HG02852 (cell line): ENCODE results near the gene ZRANB3.
"Not testable (repeated sequence)": the region's sequence is repeated elsewhere in the genome, so short reads cannot be mapped to it uniquely, and the experiment has no call there.

Experiments
- ATAC-seq: cut with Tn5 transposase; IDR thresholded peaks from one replicate; pipeline ENCODE4 v1.9.1; 2021; ENCODE audit warnings: mild to moderate bottlenecking, moderate library complexity; ENCODE audit not compliant: unreplicated experiment

The ZRANB3 gene

GRCh38 chr2:135530313-135531230 lies at the start of gene ZRANB3:
Gene ZRANB3, minus strand, starts transcription at chr2:135531218.
- peak; percentile 68 for ATAC-seq

DNA sequence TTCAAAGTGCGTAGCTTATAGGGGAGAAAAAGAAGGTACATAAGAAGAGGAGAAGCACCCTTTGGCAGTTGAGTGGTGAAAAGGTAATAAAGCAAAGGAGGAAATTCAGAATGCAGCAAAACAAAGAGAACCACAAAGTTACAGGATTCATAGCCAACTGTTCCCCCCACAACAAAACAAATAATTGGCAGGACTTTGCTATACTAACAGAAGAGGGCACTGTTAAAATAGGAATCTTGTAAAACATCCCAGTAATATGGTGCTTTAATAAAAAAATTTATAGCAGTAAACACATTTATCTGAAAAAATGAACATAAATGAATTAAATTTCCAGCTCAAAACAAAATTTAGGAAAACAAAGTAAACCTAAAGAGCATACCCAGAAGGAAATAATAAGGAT lies 42.6 kb upstream of the ZRANB3 start:
- ATAC-seq: no peak

DNA sequence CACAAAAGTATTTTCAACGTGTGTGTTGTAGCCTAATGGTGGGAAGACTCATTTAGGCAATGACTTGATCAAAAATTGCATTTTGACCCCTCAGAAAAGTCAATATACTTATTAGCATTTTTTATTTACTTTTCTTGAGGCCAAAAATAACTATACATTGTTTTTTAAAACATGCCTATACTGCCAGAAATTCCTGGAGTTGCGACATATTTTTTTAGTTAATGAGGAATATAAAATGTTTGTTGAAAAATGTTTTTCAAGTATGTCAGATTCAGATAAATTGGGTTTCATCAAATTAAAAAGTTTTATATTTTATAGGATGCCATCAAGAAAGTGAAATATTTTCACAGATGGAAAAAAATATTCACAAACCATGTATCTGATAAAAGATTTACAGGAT lies 39.9 kb upstream of the ZRANB3 start:
- no peak for ATAC-seq

DNA sequence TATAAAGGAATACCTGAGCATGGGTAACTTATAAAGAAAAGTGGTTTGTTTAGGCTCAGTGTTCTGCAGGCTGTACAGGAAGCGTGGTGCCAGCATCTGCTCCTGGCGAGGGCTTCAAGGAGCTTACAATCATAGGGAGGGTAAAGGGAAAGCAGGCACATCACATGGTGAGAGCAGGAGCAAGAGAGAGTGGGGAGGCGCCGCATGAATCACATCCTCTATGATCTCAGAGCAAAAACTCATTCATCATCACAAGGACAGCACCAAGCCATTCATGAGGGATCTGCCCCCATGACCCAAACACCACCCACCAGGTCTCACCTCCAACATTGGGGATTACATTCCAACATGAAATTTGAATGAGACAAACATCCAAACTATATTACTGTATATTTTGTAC lies 32.8 kb upstream of the ZRANB3 start:
- no peak for ATAC-seq

- no peak for ATAC-seq
These were observed 30.9 kb upstream of the ZRANB3 start for GRCh38 chr2:135561925-135562324.

- no peak for ATAC-seq
These were observed 26.5 kb upstream of the ZRANB3 start for GRCh38 chr2:135557530-135557929.

GRCh38 chr2:135555311-135555710 lies 24.3 kb upstream of the ZRANB3 start:
- no peak for ATAC-seq

GRCh38 chr2:135552887-135553286 lies 21.9 kb upstream of the ZRANB3 start:
- ATAC-seq: no peak

GRCh38 chr2:135551356-135551755 lies 20.3 kb upstream of the ZRANB3 start:
- ATAC-seq: no peak

GRCh38 chr2:135547311-135547710 lies 16.3 kb upstream of the ZRANB3 start:
- ATAC-seq: no peak

GRCh38 chr2:135546436-135546835 lies 15.4 kb upstream of the ZRANB3 start:
- ATAC-seq: no peak

DNA sequence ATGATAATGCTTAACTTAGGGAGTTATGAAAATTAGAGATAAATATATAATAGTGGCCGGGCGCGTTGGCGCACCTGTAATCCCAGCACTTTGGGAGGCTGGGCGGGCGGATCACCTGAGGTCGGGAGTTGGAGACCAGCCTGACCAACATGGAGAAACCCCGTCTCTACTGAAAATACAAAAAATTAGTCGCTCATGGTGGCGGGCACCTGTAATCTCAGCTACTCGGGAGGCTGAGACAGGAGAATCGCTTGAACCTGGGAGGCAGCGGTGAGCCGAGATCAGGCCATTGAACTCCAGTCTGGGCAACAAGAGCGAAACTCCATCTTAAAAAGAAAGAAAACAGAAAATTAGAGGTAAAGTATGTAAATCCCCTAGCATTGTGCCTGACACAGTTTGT lies 2.5 kb upstream of the ZRANB3 start:
- ATAC-seq: not testable (repeated sequence)

GRCh38 chr2:135532581-135532980 lies 1.6 kb upstream of the ZRANB3 start:
- ATAC-seq: no peak

GRCh38 chr2:135531231-135532197 lies 496 bp upstream of the ZRANB3 start, which contains the start of gene R3HDM1:
Gene R3HDM1, plus strand, starts transcription at chr2:135531484. Its CDS starts 73,362 bp downstream, at chr2:135604846.
- peak; percentile 79 for ATAC-seq

DNA sequence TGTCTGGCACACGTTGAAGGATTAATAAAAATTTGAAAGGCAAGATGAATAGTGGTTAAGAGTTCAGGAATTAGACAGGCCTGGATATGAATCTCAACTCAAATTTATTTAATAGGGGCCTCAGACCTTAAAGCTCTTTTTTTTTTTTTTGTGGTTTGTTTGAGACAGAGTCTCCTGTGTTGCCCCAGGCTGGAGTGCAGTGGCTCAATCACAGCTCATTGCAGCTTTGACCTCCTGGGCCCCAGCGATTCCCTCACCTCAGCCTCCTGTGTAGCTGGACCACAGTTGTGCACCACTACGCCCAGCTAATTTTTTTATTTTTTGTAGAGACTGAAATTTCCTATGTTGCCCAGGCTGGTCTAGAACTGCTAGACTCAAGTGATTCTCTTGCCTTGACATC lies 3.0 kb downstream of the ZRANB3 start:
- ATAC-seq: no peak

GRCh38 chr2:135525786-135526185 lies 5.2 kb downstream of the ZRANB3 start:
- no peak for ATAC-seq

DNA sequence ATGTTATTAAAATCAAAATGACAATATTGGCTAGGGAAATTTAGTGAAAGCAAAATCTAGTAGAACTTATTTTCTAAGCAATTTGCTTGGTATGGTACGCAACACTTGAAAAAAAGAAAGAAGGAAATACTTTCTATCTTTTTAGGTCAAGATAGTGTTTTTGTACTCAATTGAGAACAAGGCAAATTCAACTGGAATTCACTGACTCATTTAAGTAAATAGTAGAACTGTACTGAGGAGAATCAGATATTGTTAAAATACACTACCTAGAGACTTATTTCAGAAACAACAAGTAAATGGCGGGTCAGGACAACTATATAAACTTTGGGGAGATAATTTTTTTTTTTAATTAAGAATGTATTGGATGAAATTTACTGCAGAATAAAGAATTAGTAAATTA lies 18.9 kb downstream of the ZRANB3 start:
- ATAC-seq: no peak

GRCh38 chr2:135510577-135510976 lies 20.4 kb downstream of the ZRANB3 start:
- no peak for ATAC-seq

DNA sequence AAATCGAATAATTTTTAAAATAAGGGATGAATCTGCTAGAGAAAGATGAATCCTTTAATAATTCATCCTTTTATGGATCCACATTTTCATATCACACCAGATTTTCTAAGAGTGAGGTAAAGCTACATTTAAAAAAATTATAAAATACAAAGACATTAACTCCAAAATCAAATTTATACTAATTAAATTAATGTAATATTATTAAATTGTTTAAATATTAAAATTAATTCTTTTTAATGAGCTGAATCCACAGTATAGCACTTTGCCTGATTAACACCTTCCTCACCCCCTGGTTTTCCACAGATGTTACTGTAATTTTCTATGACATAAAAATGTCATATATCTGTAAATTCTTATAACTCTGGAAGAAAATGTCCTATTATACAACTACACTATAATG lies 26.2 kb downstream of the ZRANB3 start:
- no peak for ATAC-seq

DNA sequence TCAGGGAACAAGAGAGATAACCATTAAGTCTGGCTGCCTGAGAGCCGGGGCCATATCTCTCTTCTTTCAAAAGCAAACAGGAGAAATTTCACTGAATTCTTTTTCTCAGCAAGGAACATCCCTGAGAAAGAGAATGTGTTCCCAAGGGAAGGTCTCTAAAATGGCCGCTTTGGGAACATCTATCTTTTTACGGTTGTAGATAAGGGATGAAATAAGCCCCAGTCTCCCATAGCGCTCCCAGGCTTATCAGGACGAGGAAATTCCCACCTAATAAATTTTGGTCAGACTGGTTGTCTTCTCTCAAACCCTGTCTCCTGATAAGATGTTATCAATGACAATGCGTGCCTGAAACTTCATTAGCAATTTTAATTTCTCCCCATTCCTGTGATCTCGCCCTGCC lies 32.4 kb downstream of the ZRANB3 start:
- not testable (repeated sequence) for ATAC-seq

DNA sequence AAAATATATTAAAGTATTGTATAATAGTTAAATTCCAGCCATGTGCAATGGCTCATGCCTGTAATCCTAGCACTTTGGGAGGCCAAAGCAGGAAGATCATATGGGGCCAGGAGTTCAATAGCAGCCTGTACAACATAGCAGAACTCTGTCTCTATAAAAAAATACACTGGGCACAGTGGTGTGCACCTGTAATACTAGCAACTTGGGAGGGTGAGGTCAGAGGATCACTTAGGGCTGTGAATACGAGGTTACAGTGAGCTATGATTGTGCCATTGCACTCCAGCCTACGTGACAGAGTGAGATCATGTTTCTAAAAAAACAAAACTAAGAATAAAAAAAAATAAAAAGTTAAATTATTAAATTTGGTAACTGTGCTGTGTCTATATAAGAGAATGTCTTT lies 36.1 kb downstream of the ZRANB3 start:
- no peak for ATAC-seq
